ENCODE data around the gene GALR2. TPM values are rescaled to one million over a fixed set of nuclear protein-coding genes. Genes with fewer than 3 reads are reported as not detected.
"Not testable (repeated sequence)": the region's sequence is repeated elsewhere in the genome, so short reads cannot be mapped to it uniquely, and the experiment has no call there.

Gene GALR2
- total RNA-seq = not detected

- no peak for FAIRE-seq
- DNase-seq (ENCODE audit: low spot score in 2 of 2) = no peak
Measured at GRCh38 chr17:76074390-76075363, at the start of gene GALR2. GALR2 (plus strand) TSS chr17:76074781; CDS start chr17:76074884, 103 bp downstream.

- DNase-seq (ENCODE audit: low spot score in 2 of 2) = no peak
- FAIRE-seq = no peak
Measured at GRCh38 chr17:76025294-76025693, 49.3 kb upstream of the GALR2 start.

- DNase-seq (ENCODE audit: low spot score in 2 of 2) = no peak
Measured at GRCh38 chr17:76026714-76027158, 47.8 kb upstream of the GALR2 start.

GRCh38 chr17:76027159-76027839 is 47.3 kb upstream of the GALR2 start, which contains the start of gene EVPL:
EVPL (minus strand) TSS chr17:76027306; CDS start chr17:76027198, 108 bp downstream.
- FAIRE-seq = no peak

More at GRCh38 chr17:76026714-76027158, 47.8 kb upstream of the GALR2 start:
- no peak for FAIRE-seq

GRCh38 chr17:76032073-76032779 is 42.4 kb upstream of the GALR2 start:
- no peak for FAIRE-seq
- DNase-seq (ENCODE audit: low spot score in 2 of 2) = no peak

More at GRCh38 chr17:76027159-76027839, 47.3 kb upstream of the GALR2 start, which contains the start of gene EVPL:
- no peak for DNase-seq (ENCODE audit: low spot score in 2 of 2)

- DNase-seq (ENCODE audit: low spot score in 2 of 2) (no peak), FAIRE-seq (no peak)
Measured at GRCh38 chr17:76032780-76033108, 41.8 kb upstream of the GALR2 start.

- FAIRE-seq (no peak), DNase-seq (ENCODE audit: low spot score in 2 of 2) (no peak)
Measured at GRCh38 chr17:76033139-76033538, 41.4 kb upstream of the GALR2 start.

GRCh38 chr17:76034428-76035350 is 39.9 kb upstream of the GALR2 start:
- no peak for DNase-seq (ENCODE audit: low spot score in 2 of 2)
- no peak for FAIRE-seq

- DNase-seq (ENCODE audit: low spot score in 2 of 2) (no peak), FAIRE-seq (no peak)
Measured at GRCh38 chr17:76036497-76037261, 37.9 kb upstream of the GALR2 start.

GRCh38 chr17:76038050-76038449 is 36.5 kb upstream of the GALR2 start:
- DNase-seq (ENCODE audit: low spot score in 2 of 2) (no peak), FAIRE-seq (no peak)

GRCh38 chr17:76039121-76039520 is 35.5 kb upstream of the GALR2 start:
- DNase-seq (ENCODE audit: low spot score in 2 of 2) (no peak), FAIRE-seq (no peak)

- no peak for DNase-seq (ENCODE audit: low spot score in 2 of 2)
- no peak for FAIRE-seq
Measured at GRCh38 chr17:76040376-76040775, 34.2 kb upstream of the GALR2 start.

- DNase-seq (ENCODE audit: low spot score in 2 of 2); FAIRE-seq: not testable (repeated sequence)
Measured at GRCh38 chr17:76042868-76043267, 31.7 kb upstream of the GALR2 start.

GRCh38 chr17:76044475-76045007 is 30.0 kb upstream of the GALR2 start:
- FAIRE-seq = not testable (repeated sequence)

GRCh38 chr17:76046064-76046463 is 28.5 kb upstream of the GALR2 start:
- no peak for DNase-seq (ENCODE audit: low spot score in 2 of 2)
- no peak for FAIRE-seq

More at GRCh38 chr17:76044475-76045007, 30.0 kb upstream of the GALR2 start:
- DNase-seq (ENCODE audit: low spot score in 2 of 2) = not testable (repeated sequence)

- FAIRE-seq = no peak
- no peak for DNase-seq (ENCODE audit: low spot score in 2 of 2)
Measured at GRCh38 chr17:76048025-76048605, 26.5 kb upstream of the GALR2 start.

- DNase-seq (ENCODE audit: low spot score in 2 of 2) (no peak), FAIRE-seq (no peak)
Measured at GRCh38 chr17:76048711-76049110, 25.9 kb upstream of the GALR2 start.

GRCh38 chr17:76049239-76049638 is 25.3 kb upstream of the GALR2 start:
- DNase-seq (ENCODE audit: low spot score in 2 of 2) = no peak

More at GRCh38 chr17:76049239-76049638, 25.3 kb upstream of the GALR2 start:
- no peak for FAIRE-seq
